Upper lobe of left lung (tissue), 6 donors: ENCODE measurements around the gene CARHSP1. TPM values are rescaled to one million over a fixed set of nuclear protein-coding genes. Genes with fewer than 3 reads are reported as not detected.

Source experiments
- ATAC-seq, 2 donors: fragments of 200-7000 bp; cut with Tn5 transposase; one replicate each; pipeline ENCODE4 v1.9.1; 2022; ENCODE audit warnings: mild to moderate bottlenecking in 2 of 2, moderate library complexity in 2 of 2; ENCODE audit not compliant: low FRiP score in 2 of 2
- DNase-seq, 2 donors: peaks; one replicate each; pipeline ENCODE4 v3.0.0-alpha.2; 2019 to 2020
- H3K27ac ChIP-seq, 4 donors: fragments of 200-600 bp; sonication (generic); one replicate each; pipeline ENCODE4 v1.5.1; 2016 to 2019
- H3K27me3 ChIP-seq, 4 donors: fragments of 200-600 bp; sonication (generic); one replicate each; pipeline ENCODE4 v1.5.1; 2017 to 2019
- H3K36me3 ChIP-seq, 4 donors: fragments of 200-600 bp; sonication (generic); one replicate each; pipeline ENCODE4 v1.5.1; 2016 to 2019
- H3K4me1 ChIP-seq, 4 donors: fragments of 200-600 bp; sonication (generic); one replicate each; pipeline ENCODE4 v1.5.1; 2018 to 2019
- H3K4me3 ChIP-seq, 4 donors: fragments of 200-600 bp; sonication (generic); one replicate each; pipeline ENCODE4 v1.5.1; 2017 to 2019; ENCODE audit warnings: mild to moderate bottlenecking in 2 of 4, moderate library complexity in 1 of 4
- H3K9me3 ChIP-seq, 4 donors: fragments of 200-600 bp; sonication (generic); one replicate each; pipeline ENCODE4 v1.5.1; 2018 to 2019
- EP300 ChIP-seq, 4 donors: sonication (generic); formaldehyde crosslinking; IDR thresholded peaks; one replicate each; pipeline ENCODE4 v1.5.1; 2017; ENCODE audit warnings: antibody characterized with exemption in 4 of 4, control low read depth in 2 of 4
- POLR2A ChIP-seq, 4 donors: fragments of 450-650 bp; IDR thresholded peaks; one replicate each; pipeline ENCODE4 v1.5.1; 2016 to 2017; ENCODE audit warnings: antibody characterized with exemption in 4 of 4, mild to moderate bottlenecking in 2 of 4
- POLR2AphosphoS5 ChIP-seq, 2 donors: sonication (generic); formaldehyde crosslinking; IDR thresholded peaks; one replicate each; pipeline ENCODE4 v1.5.1; 2017; ENCODE audit warnings: antibody characterized with exemption in 2 of 2
- WGBS, 2 donors: methylation state at CpG; one replicate each; pipeline ENCODE4 v1.1.5; 2017 to 2018; 5-methylcytosine and 5-hydroxymethylcytosine counted together
- total RNA-seq, 6 donors: library from RNA; depleted of rRNA in 4 of 6; stranded (reverse); fragments of >200 nt in 4 of 6; gene quantifications; one replicate each; pipeline versions ENCODE4 v1.1.0 to v1.2.1, GENCODE V29; 2016 to 2021
- TF ChIP-seq, protein P1 (sequence below), 6 experiments: fragments of 450-650 bp in 4 of 6; fragments of 200-600 bp in 2 of 6; sonication (generic) in 2 of 6; IDR thresholded peaks; one replicate each; pipeline ENCODE4 v1.5.1; 2016 to 2019; ENCODE audit warnings: antibody characterized with exemption in 6 of 6
- donor health status: DM: no; HTN: no; CAD: no; lungs with moderate emphysema.
- donor health status: DM: no; HTN: yes; CAD: no; lungs with severe emphysema.

CARHSP1 gene
- total RNA-seq, 6 donors from 2014 or later, result 33.5 to 102 (median 75.3) TPM

DNA sequence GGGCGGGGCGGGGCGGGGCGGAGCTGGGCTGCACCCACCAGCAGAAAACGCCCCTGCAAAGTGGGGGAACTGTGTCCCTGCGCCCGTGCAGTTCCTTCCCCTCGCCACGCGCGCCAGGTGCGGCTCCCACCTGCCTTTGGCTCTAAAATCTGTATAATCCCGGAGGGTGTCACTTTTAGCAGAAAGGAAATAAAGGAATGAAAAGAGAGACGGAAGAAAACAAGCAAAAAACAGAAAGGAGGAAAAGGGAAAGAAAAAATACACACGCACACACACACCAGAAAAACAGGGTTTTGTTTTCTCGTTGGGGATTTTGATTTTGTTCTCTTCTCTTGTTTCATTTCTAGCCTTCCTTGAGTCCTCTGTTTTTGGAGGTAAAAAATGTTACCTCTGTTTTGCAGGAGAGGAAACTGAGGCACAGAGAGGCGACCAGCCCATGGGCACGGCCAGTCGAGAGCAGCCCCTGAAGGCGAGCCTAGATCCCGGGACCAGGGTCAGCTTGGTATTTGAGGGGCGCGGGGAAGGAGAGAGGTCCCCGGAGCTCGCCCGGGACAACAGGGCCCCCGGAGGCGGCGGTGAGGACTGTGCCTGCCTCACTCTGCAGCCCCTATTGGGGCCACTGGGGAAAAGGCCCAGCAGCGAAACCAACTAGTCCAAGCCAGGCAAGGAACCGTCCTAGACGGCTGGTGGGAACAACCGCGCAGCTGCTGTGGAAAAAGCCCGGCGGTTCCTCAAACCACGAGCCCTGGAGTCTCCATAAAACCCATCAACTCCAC lies 594 bp upstream of the CARHSP1 start:
- Histone ChIP-seq H3K36me3 (no peaks in the 10 kb centered on the region), H3K4me3 (peak overlapping the region; percentile 60 to 94 (median 86)), H3K27me3 (no peaks in the 10 kb centered on the region), H3K27ac (peak overlapping the region; percentile 18 to 97 (median 89)), H3K9me3 (no peaks in the 10 kb centered on the region), H3K4me1 (peaks cover 36 to 55% (median 43%) of the 10 kb centered on the region in 4 donors)
- TF ChIP-seq, protein P1, sequence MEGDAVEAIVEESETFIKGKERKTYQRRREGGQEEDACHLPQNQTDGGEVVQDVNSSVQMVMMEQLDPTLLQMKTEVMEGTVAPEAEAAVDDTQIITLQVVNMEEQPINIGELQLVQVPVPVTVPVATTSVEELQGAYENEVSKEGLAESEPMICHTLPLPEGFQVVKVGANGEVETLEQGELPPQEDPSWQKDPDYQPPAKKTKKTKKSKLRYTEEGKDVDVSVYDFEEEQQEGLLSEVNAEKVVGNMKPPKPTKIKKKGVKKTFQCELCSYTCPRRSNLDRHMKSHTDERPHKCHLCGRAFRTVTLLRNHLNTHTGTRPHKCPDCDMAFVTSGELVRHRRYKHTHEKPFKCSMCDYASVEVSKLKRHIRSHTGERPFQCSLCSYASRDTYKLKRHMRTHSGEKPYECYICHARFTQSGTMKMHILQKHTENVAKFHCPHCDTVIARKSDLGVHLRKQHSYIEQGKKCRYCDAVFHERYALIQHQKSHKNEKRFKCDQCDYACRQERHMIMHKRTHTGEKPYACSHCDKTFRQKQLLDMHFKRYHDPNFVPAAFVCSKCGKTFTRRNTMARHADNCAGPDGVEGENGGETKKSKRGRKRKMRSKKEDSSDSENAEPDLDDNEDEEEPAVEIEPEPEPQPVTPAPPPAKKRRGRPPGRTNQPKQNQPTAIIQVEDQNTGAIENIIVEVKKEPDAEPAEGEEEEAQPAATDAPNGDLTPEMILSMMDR (IDR thresholded peaks at IDR 0.05), result peak in 3 of 6 experiments; percentile 7 to 33 (median 21)
- TF ChIP-seq EP300 (IDR thresholded peaks at IDR 0.05) (no peak), POLR2A (IDR thresholded peaks at IDR 0.05) (no peak)
- ATAC-seq, result no peak
- no peak for DNase-seq
- WGBS, 2 donors, result 27 to 38% methylated on average over 32 to 37 of the region's 37 CpGs

DNA sequence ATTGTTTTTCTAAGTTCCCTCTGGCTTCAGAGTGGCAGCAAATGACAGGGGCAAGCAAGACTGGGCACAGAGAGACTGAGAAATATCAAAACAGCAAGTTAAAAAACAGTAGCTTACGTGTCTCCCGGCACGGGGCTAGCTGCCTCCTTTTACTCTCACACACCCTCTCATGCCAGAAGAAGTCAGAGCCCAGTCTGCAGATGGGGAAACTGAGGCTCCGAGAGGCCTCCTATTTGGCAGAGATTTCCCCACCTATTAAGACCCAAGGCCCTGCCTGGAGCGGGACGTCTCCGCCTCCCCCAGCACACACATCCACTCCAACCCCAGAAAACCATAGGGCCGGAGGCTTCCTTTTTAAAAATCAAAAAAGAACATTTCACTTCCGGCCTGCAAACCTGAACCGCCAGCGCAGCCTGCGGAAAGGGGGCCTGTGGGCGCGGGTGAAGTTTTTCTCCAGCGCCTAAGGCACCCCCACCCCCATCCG lies 832 bp downstream of the CARHSP1 start:
- no peak for TF ChIP-seq POLR2AphosphoS5 (IDR thresholded peaks at IDR 0.05)
- TF ChIP-seq POLR2A (IDR thresholded peaks at IDR 0.05), result no peak
- TF ChIP-seq, protein P1 (IDR thresholded peaks at IDR 0.05), result no peak
- TF ChIP-seq EP300 (IDR thresholded peaks at IDR 0.05), result no peak
- no peaks in the 10 kb centered on the region for H3K36me3 ChIP-seq
- ATAC-seq (no peak), DNase-seq (no peak)
- WGBS, 2 donors, result 0 to 1% methylated on average over 13 to 15 of the region's 16 CpGs
- peaks cover 50 to 69% (median 56%) of the 10 kb centered on the region in 4 donors for H3K4me1 ChIP-seq
- H3K27me3 ChIP-seq, result no peaks in the 10 kb centered on the region
- H3K4me3 ChIP-seq, result peak overlapping the region; percentile 82 to 94 (median 91)
- H3K9me3 ChIP-seq, result no peaks in the 10 kb centered on the region
- peak overlapping the region; percentile 87 to 97 (median 89) for H3K27ac ChIP-seq

DNA sequence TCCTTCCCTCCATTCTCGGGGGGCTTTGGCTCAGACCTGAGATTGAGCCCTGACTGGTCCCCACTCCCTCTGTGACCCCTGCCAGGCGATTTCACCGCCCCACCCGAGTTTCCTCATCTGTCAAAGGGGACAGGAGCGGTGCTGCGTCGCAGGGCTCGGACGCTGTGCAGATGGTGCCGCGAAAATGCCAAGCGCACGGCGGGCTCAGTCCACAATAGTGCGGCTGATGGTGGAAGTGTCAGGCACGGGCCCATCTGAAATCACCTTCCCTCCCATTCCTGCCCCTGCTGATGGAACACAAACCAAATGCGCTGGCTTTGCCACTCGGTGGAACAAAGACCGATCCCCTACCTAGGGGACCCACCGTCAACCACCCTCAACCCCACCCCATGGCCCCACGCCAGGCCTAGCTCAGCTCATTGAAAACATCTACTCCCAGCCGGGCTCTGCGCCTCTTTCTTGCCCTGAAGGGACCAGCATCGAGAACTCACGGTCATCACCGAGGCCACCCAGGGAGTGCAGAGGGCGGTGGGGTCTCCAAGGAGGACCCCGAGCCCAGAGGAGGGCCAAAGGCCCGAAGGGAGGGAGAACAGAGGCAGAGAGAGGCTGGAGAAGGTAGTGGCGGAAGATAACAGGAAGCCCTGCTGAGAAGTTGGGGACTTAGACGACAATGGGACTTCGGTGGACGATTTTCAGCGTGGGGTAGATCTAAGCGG lies 1.4 kb downstream of the CARHSP1 start:
- Histone ChIP-seq H3K36me3 (no peaks in the 10 kb centered on the region), H3K27ac (peak overlapping the region; percentile 87 to 97 (median 89)), H3K4me3 (peak overlapping the region; percentile 82 to 94 (median 91)), H3K27me3 (no peaks in the 10 kb centered on the region), H3K9me3 (no peaks in the 10 kb centered on the region), H3K4me1 (peaks cover 56 to 74% (median 59%) of the 10 kb centered on the region in 4 donors)
- peak in 1 of 2 donors; percentile 45 for DNase-seq
- no peak for ATAC-seq
- 4 to 8% methylated on average over 28 to 35 of the region's 35 CpGs for WGBS, 2 donors
- TF ChIP-seq, protein P1 (IDR thresholded peaks at IDR 0.05), result peak in 1 of 6 experiments; percentile 4
- no peak for TF ChIP-seq EP300 (IDR thresholded peaks at IDR 0.05)
- TF ChIP-seq POLR2AphosphoS5 (IDR thresholded peaks at IDR 0.05), result no peak
- TF ChIP-seq POLR2A (IDR thresholded peaks at IDR 0.05), result no peak

DNA sequence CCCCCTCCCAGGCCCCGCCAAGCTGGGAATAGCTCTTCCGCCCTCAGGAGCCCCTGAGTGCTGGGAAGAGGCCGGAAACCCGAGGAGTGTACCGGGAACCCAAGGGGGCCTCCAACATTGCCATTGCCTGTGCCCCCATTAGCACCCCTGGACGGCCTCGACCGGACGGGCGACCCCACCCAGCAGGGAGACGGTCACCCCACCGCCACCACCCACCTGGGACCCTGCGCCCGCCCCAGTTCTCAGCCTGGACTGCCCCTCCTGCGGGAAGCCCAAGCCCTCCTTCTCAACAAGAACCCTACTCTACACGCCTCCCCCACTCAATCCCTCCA lies 2.0 kb downstream of the CARHSP1 start:
- no peak for TF ChIP-seq POLR2AphosphoS5 (IDR thresholded peaks at IDR 0.05)
- TF ChIP-seq EP300 (IDR thresholded peaks at IDR 0.05), result peak in 2 of 4 donors; percentile 30 to 62
- H3K4me1 ChIP-seq, result peaks cover 60 to 79% (median 62%) of the 10 kb centered on the region in 4 donors
- no peak for ATAC-seq
- no peaks in the 10 kb centered on the region for H3K36me3 ChIP-seq
- WGBS, 2 donors, result 30 to 35% methylated on average over 2 to 4 of the region's 16 CpGs
- DNase-seq, result no peak
- H3K27ac ChIP-seq, result peak overlapping the region; percentile 87 to 97 (median 89)
- no peaks in the 10 kb centered on the region for H3K27me3 ChIP-seq
- peak overlapping the region; percentile 82 to 94 (median 91) for H3K4me3 ChIP-seq
- H3K9me3 ChIP-seq, result no peaks in the 10 kb centered on the region
